ENCODE results near the gene CD83.

The CD83 gene

DNA sequence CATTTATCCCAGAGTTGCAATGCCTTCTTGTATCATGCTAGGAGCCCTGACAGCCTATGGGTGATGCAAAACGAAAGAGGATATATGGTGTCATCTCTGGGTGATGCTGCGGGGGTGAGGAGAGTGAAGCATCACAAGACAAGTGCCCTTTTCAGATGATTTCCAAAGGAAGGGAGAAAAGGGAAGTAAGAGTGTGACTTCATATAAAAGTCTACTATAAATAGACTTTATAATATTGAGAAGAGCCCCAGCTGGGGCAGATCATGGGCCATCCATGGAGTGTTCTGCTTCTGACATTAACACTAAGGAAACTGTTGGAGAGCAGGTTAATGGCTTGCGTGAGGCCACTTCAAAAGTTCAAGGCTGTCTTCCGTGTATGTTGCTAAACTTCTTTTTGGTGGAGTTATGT lies 4.4 kb downstream of the CD83 start:
- peak; percentile 60 for DNase-seq (ENCODE audit: low read depth)
- no peak for TF ChIP-seq CTCF (IDR thresholded peaks at IDR 0.05; ENCODE audit: low read depth, low read length, missing control alignments)
- H3K4me3 ChIP-seq (ENCODE audit: low read depth, low read length), result peak overlapping the region; percentile 20; the same call in 1 of the 2 replicates

GRCh38 chr6:14123386-14124111 lies 6.0 kb downstream of the CD83 start:
- DNase-seq (ENCODE audit: low read depth), result no peak
- H3K4me3 ChIP-seq (ENCODE audit: low read depth, low read length), result no peak overlapping the region

DNA sequence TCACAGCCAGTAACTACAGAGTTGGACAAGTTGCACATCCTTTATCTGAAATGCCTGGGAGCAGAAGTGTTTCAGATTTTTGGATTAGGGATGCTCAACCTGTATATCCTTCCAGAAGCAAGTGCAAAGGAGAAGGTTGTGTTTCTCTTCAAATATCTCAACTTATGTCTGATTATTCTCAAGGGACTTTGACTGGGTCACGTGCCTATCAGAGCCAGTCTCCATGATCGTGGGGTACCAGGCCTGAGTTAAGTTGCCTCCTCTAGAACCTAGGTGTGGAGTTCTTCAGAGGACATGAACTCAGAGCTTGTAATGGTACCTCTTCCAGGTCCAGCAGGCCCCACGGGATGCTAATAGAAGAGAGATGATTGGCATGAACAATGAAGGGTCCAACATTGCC lies 7.8 kb downstream of the CD83 start:
- TF ChIP-seq CTCF (IDR thresholded peaks at IDR 0.05; ENCODE audit: low read depth, low read length, missing control alignments), result no peak
- DNase-seq (ENCODE audit: low read depth), result no peak
- no peak overlapping the region for H3K4me3 ChIP-seq (ENCODE audit: low read depth, low read length)

More at GRCh38 chr6:14123386-14124111, 6.0 kb downstream of the CD83 start:
- no peak for TF ChIP-seq CTCF (IDR thresholded peaks at IDR 0.05; ENCODE audit: low read depth, low read length, missing control alignments)

GRCh38 chr6:14126191-14126590 lies 8.6 kb downstream of the CD83 start:
- DNase-seq (ENCODE audit: low read depth), result no peak
- no peak for TF ChIP-seq CTCF (IDR thresholded peaks at IDR 0.05; ENCODE audit: low read depth, low read length, missing control alignments)
- H3K4me3 ChIP-seq (ENCODE audit: low read depth, low read length), result no peak overlapping the region

DNA sequence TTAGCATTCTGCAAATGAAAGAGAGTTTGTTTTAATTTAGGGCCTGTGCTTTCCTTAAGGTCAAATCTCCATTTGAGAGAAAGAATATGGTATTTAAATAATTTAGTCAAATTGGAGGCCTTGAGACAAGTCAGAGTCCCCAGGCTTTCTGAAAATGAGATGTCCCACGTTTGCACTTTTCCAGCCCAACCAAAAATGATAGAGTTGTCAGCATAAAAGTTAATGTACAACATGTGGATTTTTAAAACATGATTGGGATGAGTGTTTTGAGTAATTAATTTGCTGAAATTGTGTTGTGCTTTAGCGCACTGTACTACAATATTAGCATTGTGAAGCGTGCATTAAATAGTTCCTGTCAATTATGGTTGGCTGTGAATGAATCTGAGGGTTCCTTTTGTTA lies 10.0 kb downstream of the CD83 start:
- H3K4me3 ChIP-seq (ENCODE audit: low read depth, low read length), result no peak overlapping the region
- no peak for TF ChIP-seq CTCF (IDR thresholded peaks at IDR 0.05; ENCODE audit: low read depth, low read length, missing control alignments)
- DNase-seq (ENCODE audit: low read depth), result no peak

- no peak overlapping the region for H3K4me3 ChIP-seq (ENCODE audit: low read depth, low read length)
- DNase-seq (ENCODE audit: low read depth), result no peak
- TF ChIP-seq CTCF (IDR thresholded peaks at IDR 0.05; ENCODE audit: low read depth, low read length, missing control alignments), result no peak
Observed at GRCh38 chr6:14128012-14128411, 10.4 kb downstream of the CD83 start.

DNA sequence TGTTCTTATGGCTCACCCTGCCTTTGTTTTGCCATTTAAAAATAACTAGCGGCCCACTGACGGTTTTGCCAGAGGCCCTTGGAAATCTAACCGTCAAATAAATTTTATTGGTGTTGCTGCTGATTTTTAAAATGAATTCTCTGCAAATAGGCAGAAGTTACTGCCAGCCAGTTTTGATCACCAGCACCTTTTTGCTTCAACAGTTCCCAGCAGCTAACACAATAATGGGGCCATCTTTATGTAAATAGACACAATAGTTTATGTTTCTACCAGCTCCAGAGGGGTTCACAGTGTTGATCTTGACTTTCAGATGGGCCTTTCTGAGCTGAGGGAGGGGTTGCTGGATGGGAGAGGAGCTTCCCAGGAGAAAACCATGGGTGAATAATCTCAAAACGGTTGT lies 11.2 kb downstream of the CD83 start:
- no peak for DNase-seq (ENCODE audit: low read depth)
- H3K4me3 ChIP-seq (ENCODE audit: low read depth, low read length), result no peak overlapping the region
- TF ChIP-seq CTCF (IDR thresholded peaks at IDR 0.05; ENCODE audit: low read depth, low read length, missing control alignments), result no peak
